Activated CD4-positive, CD25-positive, alpha-beta regulatory T cell treated with anti-CD3 and anti-CD28 coated beads, Interleukin-2, amount 50 U/mL, for 16 hours (primary cell): ENCODE results near the gene ASIP.

Experiments
- DNase-seq: peaks from one replicate; pipeline ENCODE4 v3.0.0-alpha.2; 2020; ENCODE audit warnings: low read depth, low spot score

Gene ASIP

GRCh38 chr20:34311118-34312023 is 70.1 kb downstream of the ASIP start:
- no peak for DNase-seq

- DNase-seq: no peak
Observed at GRCh38 chr20:34312024-34312460, 70.8 kb downstream of the ASIP start.

- peak; percentile 79 for DNase-seq
Observed at GRCh38 chr20:34312544-34313217, 71.5 kb downstream of the ASIP start.

GRCh38 chr20:34315236-34315635 is 74.0 kb downstream of the ASIP start:
- DNase-seq: no peak

DNA sequence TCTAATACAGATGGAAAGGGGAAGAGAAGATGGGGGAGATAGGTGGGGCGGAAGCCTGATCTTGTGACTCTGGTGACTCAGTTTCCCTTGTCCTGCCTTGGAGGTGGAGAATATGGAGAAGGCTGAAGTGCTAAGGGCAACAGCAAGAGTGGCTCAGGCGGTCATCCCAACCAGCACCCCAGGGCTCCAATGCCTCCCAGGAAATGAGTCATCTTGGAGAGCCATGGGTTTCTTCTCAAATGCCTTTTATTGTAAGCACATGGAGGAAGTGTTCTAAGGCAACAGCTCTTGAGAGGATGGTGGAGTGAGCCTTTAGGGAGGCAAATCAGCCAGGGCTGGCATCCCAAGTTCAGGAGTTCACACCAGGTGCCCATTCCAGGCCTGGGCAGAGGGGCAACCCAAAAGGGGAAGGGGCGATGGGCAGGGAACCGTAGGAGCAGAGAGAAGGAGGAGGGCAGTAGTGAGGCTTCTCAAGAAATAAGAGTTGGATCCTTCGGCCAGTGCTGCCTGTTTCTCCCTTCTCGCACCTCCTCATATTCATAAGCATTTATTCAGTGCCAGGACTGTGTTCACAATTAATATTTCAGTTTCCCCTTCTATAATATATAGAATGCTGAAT is 75.1 kb downstream of the ASIP start:
- no peak for DNase-seq
